Activated T-cell treated with anti-CD3 and anti-CD28 coated beads, Interleukin-2, amount 50 U/mL, for 1 hour (primary cell): ENCODE results near the gene DRAM1.
A peak's percentile ranks its signal among the peaks of the same experiment; 100 is the strongest.
"Not testable (repeated sequence)": the region's sequence is repeated elsewhere in the genome, so short reads cannot be mapped to it uniquely, and the experiment has no call there.

Source experiments
- DNase-seq: peaks from one replicate; pipeline ENCODE4 v3.0.0-alpha.2; 2020

DRAM1 gene

GRCh38 chr12:101908395-101908794 is 31.0 kb downstream of the DRAM1 start:
- DNase-seq: no peak

- no peak for DNase-seq
These were observed 32.3 kb downstream of the DRAM1 start for GRCh38 chr12:101909646-101910045.

- no peak for DNase-seq
These were observed 38.5 kb downstream of the DRAM1 start for GRCh38 chr12:101915841-101916240.

GRCh38 chr12:101918805-101919204 is 41.4 kb downstream of the DRAM1 start:
- not testable (repeated sequence) for DNase-seq

- no peak for DNase-seq
These were observed 42.1 kb downstream of the DRAM1 start for GRCh38 chr12:101919447-101919846.

GRCh38 chr12:101920906-101921305 is 43.5 kb downstream of the DRAM1 start:
- no peak for DNase-seq

- no peak for DNase-seq
These were observed 45.8 kb downstream of the DRAM1 start for GRCh38 chr12:101923045-101923718.

- DNase-seq: no peak
These were observed 47.2 kb downstream of the DRAM1 start for GRCh38 chr12:101924618-101925017.

GRCh38 chr12:101925361-101925760 is 48.0 kb downstream of the DRAM1 start:
- DNase-seq: no peak

- DNase-seq: no peak
These were observed 48.6 kb downstream of the DRAM1 start for GRCh38 chr12:101925935-101926334.

GRCh38 chr12:101927036-101927435 is 49.7 kb downstream of the DRAM1 start:
- DNase-seq: no peak

GRCh38 chr12:101927999-101928398 is 50.6 kb downstream of the DRAM1 start:
- DNase-seq: no peak

GRCh38 chr12:101928556-101928955 is 51.2 kb downstream of the DRAM1 start:
- DNase-seq: no peak

- no peak for DNase-seq
These were observed 52.1 kb downstream of the DRAM1 start for GRCh38 chr12:101929365-101930041.

GRCh38 chr12:101931498-101932326 is 54.3 kb downstream of the DRAM1 start:
- DNase-seq: no peak

- no peak for DNase-seq
These were observed 56.6 kb downstream of the DRAM1 start for GRCh38 chr12:101933866-101934514.

GRCh38 chr12:101935890-101936746 is 58.7 kb downstream of the DRAM1 start:
- DNase-seq: no peak

- no peak for DNase-seq
These were observed 61.9 kb downstream of the DRAM1 start for GRCh38 chr12:101939306-101939705.

GRCh38 chr12:101939856-101940265 is 62.5 kb downstream of the DRAM1 start:
- peak; percentile 25 for DNase-seq

- DNase-seq: no peak
These were observed 63.1 kb downstream of the DRAM1 start for GRCh38 chr12:101940400-101940950.

GRCh38 chr12:101941306-101942249 is 64.2 kb downstream of the DRAM1 start:
- no peak for DNase-seq
